Uterus (tissue), 2 donors: ENCODE results near the gene CDSN.

Experiments used
- CTCF ChIP-seq, 4 experiments: fragments of 200-600 bp in 2 of 4; fragments of 450-650 bp in 2 of 4; sonication (generic) in 2 of 4; IDR thresholded peaks; one replicate each; pipeline ENCODE4 v1.5.1; 2016 to 2019; ENCODE audit warnings: antibody characterized with exemption in 4 of 4, mild to moderate bottlenecking in 2 of 4, moderate library complexity in 1 of 4
- POLR2A ChIP-seq, 2 donors: fragments of 450-650 bp; IDR thresholded peaks; one replicate each; pipeline ENCODE4 v1.6.1; 2016; ENCODE audit warnings: antibody characterized with exemption in 2 of 2, mild to moderate bottlenecking in 1 of 2, moderate library complexity in 1 of 2

GRCh38 chr6:31169123-31169857, 49.0 kb upstream of the CDSN start:
- no peak for TF ChIP-seq CTCF (IDR thresholded peaks at IDR 0.05)
- TF ChIP-seq POLR2A (IDR thresholded peaks at IDR 0.05), result no peak
